Progenitor cell of endocrine pancreas (in vitro differentiated cells): ENCODE results near the gene MUC21. TPM values are rescaled to one million over a fixed set of nuclear protein-coding genes. Genes with fewer than 3 reads are reported as not detected.
A peak's percentile ranks its signal among the peaks of the same experiment; 100 is the strongest.

Source experiments
- DNase-seq: peaks from one replicate; pipeline ENCODE4 v3.0.0; 2021; ENCODE audit warnings: low spot score; ENCODE audit not compliant: unreplicated experiment
- H3K27ac Mint-ChIP-seq: 2 replicates; pipeline ENCODE4 v1.8.0; 2021; ENCODE audit warnings: mild to moderate bottlenecking, moderate library complexity, mixed read lengths
- H3K27me3 Mint-ChIP-seq: 2 replicates; pipeline ENCODE4 v1.8.0; 2021; ENCODE audit warnings: mixed read lengths
- H3K36me3 Mint-ChIP-seq: 2 replicates; pipeline ENCODE4 v1.8.0; 2022; ENCODE audit warnings: mixed read lengths; ENCODE audit not compliant: insufficient read depth
- H3K4me1 Mint-ChIP-seq: 2 replicates; pipeline ENCODE4 v1.8.0; 2021; ENCODE audit warnings: low read depth, mixed read lengths
- H3K4me3 Mint-ChIP-seq: 2 replicates; pipeline ENCODE4 v1.8.0; 2021; ENCODE audit warnings: low read depth, mild to moderate bottlenecking, moderate library complexity, mixed read lengths
- H3K9me3 Mint-ChIP-seq: 2 replicates; pipeline ENCODE4 v1.8.0; 2021; ENCODE audit warnings: low read depth, mixed read lengths
- total RNA-seq: library from RNA; stranded (reverse); gene quantifications from 2 replicates; pipeline ENCODE4 v1.2.1, GENCODE V29; 2021
- TF ChIP-seq, protein P1 (sequence below): fragments of 200-600 bp; sonication (generic); IDR thresholded peaks from one replicate; pipeline ENCODE4 v1.5.0; 2021; ENCODE audit warnings: antibody characterized with exemption, mild to moderate bottlenecking; ENCODE audit not compliant: unreplicated experiment

The MUC21 gene
- total RNA-seq, 1 donor from 2014 or later = not detected

DNA sequence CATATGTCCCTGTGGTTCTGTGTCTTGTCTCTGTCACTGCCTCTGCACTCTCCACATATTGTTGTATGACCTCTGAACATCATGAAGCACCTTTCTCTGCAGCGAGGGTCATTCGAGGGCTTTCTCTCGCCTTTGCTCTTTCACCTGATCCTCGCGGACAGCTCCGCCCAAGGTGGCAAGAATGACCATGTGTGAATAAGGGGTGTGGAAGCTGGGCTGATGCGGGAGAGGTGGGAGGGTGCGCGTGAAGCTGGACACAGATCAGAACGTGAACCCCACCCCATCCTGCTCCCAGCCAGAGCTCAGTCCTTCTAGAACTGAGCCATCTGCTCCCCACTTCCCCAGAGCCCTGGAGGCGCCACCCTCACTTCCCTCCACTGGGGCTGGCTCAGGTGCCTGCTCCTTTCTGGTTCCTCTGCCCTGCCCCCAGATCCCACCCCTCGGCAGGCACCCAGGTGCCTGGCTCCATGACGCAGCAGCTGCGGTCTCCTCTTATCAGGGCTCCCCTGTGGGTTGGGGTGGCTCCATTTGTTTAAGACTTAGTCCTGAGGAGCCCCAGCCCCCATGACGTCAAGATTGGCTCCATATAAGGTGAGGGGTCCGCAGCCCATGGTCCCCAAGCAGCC, 43.0 kb upstream of the MUC21 start, which contains the start of gene MUCL3:
MUCL3 (plus strand) TSS at position 613 of the 626 bp plus-strand sequence. CDS start 27 bp downstream, outside the sequence.
- TF ChIP-seq, protein P1, sequence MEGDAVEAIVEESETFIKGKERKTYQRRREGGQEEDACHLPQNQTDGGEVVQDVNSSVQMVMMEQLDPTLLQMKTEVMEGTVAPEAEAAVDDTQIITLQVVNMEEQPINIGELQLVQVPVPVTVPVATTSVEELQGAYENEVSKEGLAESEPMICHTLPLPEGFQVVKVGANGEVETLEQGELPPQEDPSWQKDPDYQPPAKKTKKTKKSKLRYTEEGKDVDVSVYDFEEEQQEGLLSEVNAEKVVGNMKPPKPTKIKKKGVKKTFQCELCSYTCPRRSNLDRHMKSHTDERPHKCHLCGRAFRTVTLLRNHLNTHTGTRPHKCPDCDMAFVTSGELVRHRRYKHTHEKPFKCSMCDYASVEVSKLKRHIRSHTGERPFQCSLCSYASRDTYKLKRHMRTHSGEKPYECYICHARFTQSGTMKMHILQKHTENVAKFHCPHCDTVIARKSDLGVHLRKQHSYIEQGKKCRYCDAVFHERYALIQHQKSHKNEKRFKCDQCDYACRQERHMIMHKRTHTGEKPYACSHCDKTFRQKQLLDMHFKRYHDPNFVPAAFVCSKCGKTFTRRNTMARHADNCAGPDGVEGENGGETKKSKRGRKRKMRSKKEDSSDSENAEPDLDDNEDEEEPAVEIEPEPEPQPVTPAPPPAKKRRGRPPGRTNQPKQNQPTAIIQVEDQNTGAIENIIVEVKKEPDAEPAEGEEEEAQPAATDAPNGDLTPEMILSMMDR = no peak
- Mint-ChIP-seq H3K4me1 (peaks cover 9% of the 10 kb centered on the region), H3K27ac (peak within 1 kb of the TSS; percentile 34), H3K4me3 (no peak within 1 kb of the TSS), H3K27me3 (peaks cover 18% of the 10 kb centered on the region), H3K36me3 (no peaks in the 10 kb centered on the region), H3K9me3 (no peaks in the 10 kb centered on the region)
- DNase-seq = no peak

DNA sequence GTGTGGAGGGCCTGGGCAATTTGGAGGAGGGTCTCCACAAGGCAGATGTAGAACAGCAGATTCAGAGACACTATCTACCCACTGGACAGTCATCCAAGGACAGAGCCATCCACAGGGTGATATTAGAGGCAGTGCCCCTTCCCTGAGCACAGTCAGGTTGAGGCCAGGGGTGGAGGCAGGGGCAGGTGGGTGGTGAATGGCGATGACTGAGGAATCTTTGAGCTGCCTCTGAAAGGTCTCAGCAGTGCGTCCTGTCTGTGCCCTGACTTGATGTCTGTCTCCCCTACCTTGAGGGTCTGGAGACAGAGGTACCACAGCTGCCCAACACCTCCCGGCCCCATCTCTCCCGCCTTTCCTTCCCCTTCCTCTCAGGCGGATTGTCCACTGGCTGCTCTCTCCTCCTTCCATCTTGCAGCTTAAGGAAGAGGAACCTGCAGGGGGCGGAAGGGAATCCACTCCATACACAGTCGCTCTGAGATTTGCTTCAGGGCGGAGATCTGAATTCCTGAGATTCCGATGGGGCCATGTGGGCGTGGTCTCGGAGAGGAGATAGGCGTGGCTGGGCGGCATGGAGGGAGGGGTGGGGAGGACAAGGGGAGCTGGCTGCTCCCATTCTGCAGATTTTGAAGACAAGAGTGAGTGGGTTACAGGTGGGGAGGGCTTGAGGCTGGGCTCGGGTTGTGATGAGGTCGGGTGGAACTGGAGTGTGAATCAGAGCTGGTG, 41.0 kb upstream of the MUC21 start:
- Mint-ChIP-seq H3K9me3 (no peaks in the 10 kb centered on the region), H3K4me3 (no peak overlapping the region), H3K36me3 (no peaks in the 10 kb centered on the region), H3K4me1 (peaks cover 9% of the 10 kb centered on the region), H3K27me3 (peaks cover 16% of the 10 kb centered on the region), H3K27ac (peak overlapping the region; percentile 84)
- TF ChIP-seq, protein P1 = peak; percentile 53
- peak; percentile 65 for DNase-seq

DNA sequence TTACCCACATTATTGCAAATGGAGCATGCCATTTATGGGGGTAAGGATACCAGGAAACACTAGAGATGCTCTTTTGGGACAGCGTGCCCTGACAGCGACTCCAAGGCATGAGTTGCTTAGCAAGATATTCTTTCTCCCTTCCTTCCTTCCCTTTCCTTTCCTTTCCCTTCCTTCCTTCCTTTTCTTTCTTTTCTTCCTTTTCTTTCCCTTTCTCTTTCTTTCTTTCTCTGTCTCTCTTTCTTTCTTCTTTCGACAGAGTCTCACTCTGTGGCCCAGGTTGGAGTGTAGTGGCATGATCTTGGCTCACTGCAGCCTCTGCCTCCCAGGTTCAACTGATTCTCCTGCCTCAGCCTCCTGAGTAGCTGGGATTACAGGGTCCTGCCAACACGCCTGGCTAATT, 39.5 kb upstream of the MUC21 start:
- H3K4me1 Mint-ChIP-seq = peaks cover 8% of the 10 kb centered on the region
- peaks cover 17% of the 10 kb centered on the region for H3K27me3 Mint-ChIP-seq
- TF ChIP-seq, protein P1 = no peak
- no peaks in the 10 kb centered on the region for H3K9me3 Mint-ChIP-seq
- DNase-seq = no peak
- H3K27ac Mint-ChIP-seq = no peak overlapping the region
- no peak overlapping the region for H3K4me3 Mint-ChIP-seq
- H3K36me3 Mint-ChIP-seq = no peaks in the 10 kb centered on the region

DNA sequence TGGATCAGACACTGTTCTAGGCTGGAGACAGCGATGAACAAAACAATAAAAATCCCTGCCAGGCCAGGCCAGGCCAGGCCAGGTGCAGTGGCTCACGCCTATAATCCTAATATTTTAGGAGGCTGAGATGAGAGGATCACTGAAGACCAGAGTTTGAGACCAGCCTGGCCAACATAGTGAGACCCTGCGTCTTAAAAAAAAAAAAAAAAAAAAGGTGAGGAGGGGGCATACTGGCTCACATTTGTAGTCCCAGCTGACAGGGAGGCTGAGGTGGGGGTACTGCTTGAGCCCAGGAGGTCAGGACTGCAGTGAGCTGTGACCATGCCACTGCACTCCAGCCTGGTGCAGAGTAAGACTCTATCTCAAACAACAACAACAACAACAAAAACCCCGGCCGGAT, 38.2 kb upstream of the MUC21 start:
- Mint-ChIP-seq H3K27ac (no peak overlapping the region), H3K4me1 (peaks cover 5% of the 10 kb centered on the region), H3K27me3 (peaks cover 19% of the 10 kb centered on the region), H3K36me3 (no peaks in the 10 kb centered on the region), H3K4me3 (no peak overlapping the region), H3K9me3 (no peaks in the 10 kb centered on the region)
- DNase-seq = no peak
- TF ChIP-seq, protein P1 = no peak

DNA sequence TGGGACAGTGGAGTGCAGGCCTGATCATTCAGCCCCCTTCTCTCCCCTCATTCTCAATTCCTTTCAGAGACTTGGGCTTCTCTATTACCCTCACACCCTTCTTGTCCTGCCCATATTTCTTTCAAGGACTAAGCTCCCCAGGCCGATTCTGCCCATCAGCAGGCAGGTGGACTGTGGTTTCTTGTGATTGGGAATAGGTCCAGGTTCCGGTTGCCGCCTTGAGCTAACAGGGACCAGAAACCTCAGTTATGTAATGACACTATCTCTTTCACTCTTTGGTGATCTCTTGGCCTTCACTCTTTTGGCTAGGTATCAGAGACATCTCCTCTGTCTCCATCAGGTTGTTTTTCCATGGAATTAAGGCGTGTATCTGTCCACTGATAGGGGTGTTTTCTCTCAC, 36.3 kb upstream of the MUC21 start:
- Mint-ChIP-seq H3K4me3 (no peak overlapping the region), H3K4me1 (peaks cover 3% of the 10 kb centered on the region), H3K27ac (no peak overlapping the region), H3K27me3 (peaks cover 31% of the 10 kb centered on the region), H3K36me3 (no peaks in the 10 kb centered on the region), H3K9me3 (peaks cover 3% of the 10 kb centered on the region)
- TF ChIP-seq, protein P1 = no peak
- no peak for DNase-seq
